Uterus (tissue), 4 donors: Measurements from ENCODE around the gene CACNA2D4. TPM values are rescaled to one million over a fixed set of nuclear protein-coding genes. Genes with fewer than 3 reads are reported as not detected.

ENCODE experiments used
- DNase-seq, 2 donors: peaks; one replicate each; pipeline ENCODE4 v3.0.0-alpha.2; 2019 to 2020
- H3K27ac ChIP-seq, 2 donors: fragments of 200-600 bp; sonication (generic); 1 replicate in 1 of 2; 2 replicates in 1 of 2; pipeline ENCODE4 v1.5.1; 2016 to 2018
- H3K27me3 ChIP-seq, 2 donors: fragments of 200-600 bp; sonication (generic); one replicate each; pipeline ENCODE4 v1.5.1; 2018 to 2019; ENCODE audit warnings: control low read depth in 1 of 2
- H3K36me3 ChIP-seq, 2 donors: fragments of 200-600 bp; sonication (generic); one replicate each; pipeline ENCODE4 v1.5.1; 2019; ENCODE audit warnings: control low read depth in 1 of 2
- H3K4me1 ChIP-seq, 2 donors: fragments of 200-600 bp; sonication (generic); one replicate each; pipeline ENCODE4 v1.5.1; 2018 to 2019; ENCODE audit warnings: control low read depth in 1 of 2
- H3K4me3 ChIP-seq, 2 donors: fragments of 200-600 bp; sonication (generic); 1 replicate in 1 of 2; 2 replicates in 1 of 2; pipeline ENCODE4 v1.5.1; 2018 to 2019; ENCODE audit warnings: mild to moderate bottlenecking in 1 of 2
- H3K9me3 ChIP-seq, 2 donors: fragments of 200-600 bp; sonication (generic); one replicate each; pipeline ENCODE4 v1.5.1; 2019; ENCODE audit warnings: control low read depth in 1 of 2
- CTCF ChIP-seq, 4 experiments: fragments of 200-600 bp in 2 of 4; fragments of 450-650 bp in 2 of 4; sonication (generic) in 2 of 4; IDR thresholded peaks; one replicate each; pipeline ENCODE4 v1.5.1; 2016 to 2019; ENCODE audit warnings: antibody characterized with exemption in 4 of 4, mild to moderate bottlenecking in 2 of 4, moderate library complexity in 1 of 4
- POLR2A ChIP-seq, 2 donors: fragments of 450-650 bp; IDR thresholded peaks; one replicate each; pipeline ENCODE4 v1.6.1; 2016; ENCODE audit warnings: antibody characterized with exemption in 2 of 2, mild to moderate bottlenecking in 1 of 2, moderate library complexity in 1 of 2
- intact Hi-C: fragments of 100-400 bp; cut with DNase I; formaldehyde crosslinking; loops from one replicate; pipeline ENCODE4 v1.15.1; 2023; ENCODE audit warnings: low total_unique reads
- total RNA-seq, 4 donors: library from RNA; depleted of rRNA in 3 of 4; stranded (reverse); fragments of >200 nt in 3 of 4; gene quantifications; one replicate each; pipeline versions ENCODE4 v1.1.0 to v1.2.4, GENCODE V29; 2014 to 2023
- donor health status: DM: yes; HTN: yes; CAD: no.

Gene CACNA2D4
- total RNA-seq, 4 donors from 2014 or later: 2.6 to 4.1 (median 4.0) TPM; not detected in 1

- intact Hi-C loops: no loop called here
- no peak overlapping the region for H3K4me3 ChIP-seq
- H3K27me3 ChIP-seq: peaks cover 0 to under 1% of the 10 kb centered on the region in 2 donors
- no peaks in the 10 kb centered on the region for H3K36me3 ChIP-seq
- DNase-seq: no peak
- no peaks in the 10 kb centered on the region for H3K4me1 ChIP-seq
- no peak overlapping the region for H3K27ac ChIP-seq
- TF ChIP-seq CTCF (IDR thresholded peaks at IDR 0.05) (no peak), POLR2A (IDR thresholded peaks at IDR 0.05) (no peak)
- no peaks in the 10 kb centered on the region for H3K9me3 ChIP-seq
These were observed 89.6 kb downstream of the CACNA2D4 start for GRCh38 chr12:1828856-1829255.

- peaks cover 0 to 8% of the 10 kb centered on the region in 2 donors for H3K27me3 ChIP-seq
- H3K4me1 ChIP-seq: no peaks in the 10 kb centered on the region
- intact Hi-C loops: no loop called here
- no peaks in the 10 kb centered on the region for H3K36me3 ChIP-seq
- H3K27ac ChIP-seq: no peak overlapping the region
- no peaks in the 10 kb centered on the region for H3K9me3 ChIP-seq
- no peak for DNase-seq
- TF ChIP-seq POLR2A (IDR thresholded peaks at IDR 0.05) (no peak), CTCF (IDR thresholded peaks at IDR 0.05) (no peak)
- no peak overlapping the region for H3K4me3 ChIP-seq
These were observed 90.3 kb downstream of the CACNA2D4 start for GRCh38 chr12:1827826-1828805.

GRCh38 chr12:1826867-1827705, 91.4 kb downstream of the CACNA2D4 start:
- Histone ChIP-seq H3K36me3 (no peaks in the 10 kb centered on the region), H3K9me3 (no peaks in the 10 kb centered on the region), H3K27me3 (peaks cover 0 to 10% of the 10 kb centered on the region in 2 donors), H3K4me3 (no peak overlapping the region), H3K27ac (no peak overlapping the region), H3K4me1 (no peaks in the 10 kb centered on the region)
- intact Hi-C loops: no loop called here
- no peak for TF ChIP-seq CTCF (IDR thresholded peaks at IDR 0.05)
- no peak for TF ChIP-seq POLR2A (IDR thresholded peaks at IDR 0.05)
- DNase-seq: no peak

- Histone ChIP-seq H3K4me3 (no peak overlapping the region), H3K36me3 (no peaks in the 10 kb centered on the region), H3K4me1 (no peaks in the 10 kb centered on the region), H3K9me3 (no peaks in the 10 kb centered on the region), H3K27ac (no peak overlapping the region), H3K27me3 (peaks cover 0 to 10% of the 10 kb centered on the region in 2 donors)
- no peak for DNase-seq
- TF ChIP-seq POLR2A (IDR thresholded peaks at IDR 0.05) (no peak), CTCF (IDR thresholded peaks at IDR 0.05) (no peak)
- intact Hi-C loops: no loop called here
These were observed 92.1 kb downstream of the CACNA2D4 start for GRCh38 chr12:1826401-1826800.
